Muscle layer of duodenum (tissue), 2 donors: Measurements from ENCODE around the gene ILF3.

Experiments
- H3K27ac ChIP-seq: one replicate; pipeline ENCODE4 v1.7.0; 2013; ENCODE audit warnings: mild to moderate bottlenecking, low read length
- H3K27me3 ChIP-seq: one replicate; pipeline ENCODE4 v1.7.0; 2013; ENCODE audit warnings: low read depth, mild to moderate bottlenecking, control low read depth, low read length
- H3K36me3 ChIP-seq, 2 donors: one replicate each; pipeline ENCODE4 v1.7.0; 2013; ENCODE audit warnings: low read length in 2 of 2, control low read depth in 1 of 2, mild to moderate bottlenecking in 1 of 2; ENCODE audit not compliant: insufficient read depth in 2 of 2, control insufficient read depth in 1 of 2
- H3K4me1 ChIP-seq, 2 donors: one replicate each; pipeline ENCODE4 v1.7.0; 2013; ENCODE audit warnings: low read length in 2 of 2, mild to moderate bottlenecking in 2 of 2, control low read depth in 1 of 2, moderate library complexity in 1 of 2; ENCODE audit not compliant: insufficient read depth in 2 of 2, control insufficient read depth in 1 of 2
- H3K4me3 ChIP-seq, 2 donors: one replicate each; pipeline ENCODE4 v1.7.0; 2013; ENCODE audit warnings: low read length in 2 of 2, low read depth in 1 of 2, mild to moderate bottlenecking in 1 of 2
- H3K9me3 ChIP-seq, 2 donors: one replicate each; pipeline ENCODE4 v1.7.0; 2013; ENCODE audit warnings: low read length in 2 of 2, control low read depth in 1 of 2, mild to moderate bottlenecking in 1 of 2; ENCODE audit not compliant: control insufficient read depth in 1 of 2
- donor health status: healthy.

The ILF3 gene

GRCh38 chr19:10688545-10689280 is 34.6 kb downstream of the ILF3 start:
- peaks cover 52 to 82% of the 10 kb centered on the region in 2 donors for H3K36me3 ChIP-seq
- no peaks in the 10 kb centered on the region for H3K9me3 ChIP-seq
- H3K4me1 ChIP-seq = no peaks in the 10 kb centered on the region
- H3K27me3 ChIP-seq = no peaks in the 10 kb centered on the region
- H3K27ac ChIP-seq = no peak overlapping the region
- H3K4me3 ChIP-seq = no peak overlapping the region

- H3K4me1 ChIP-seq = peaks cover 3 to 4% of the 10 kb centered on the region in 2 donors
- peaks cover 36 to 66% of the 10 kb centered on the region in 2 donors for H3K36me3 ChIP-seq
- H3K27ac ChIP-seq = no peak overlapping the region
Measured at GRCh38 chr19:10690341-10690781, 36.2 kb downstream of the ILF3 start.

GRCh38 chr19:10691178-10691881 is 37.2 kb downstream of the ILF3 start:
- H3K4me3 ChIP-seq = no peak overlapping the region
- peaks cover 3 to 13% of the 10 kb centered on the region in 2 donors for H3K4me1 ChIP-seq
- H3K27me3 ChIP-seq = no peaks in the 10 kb centered on the region
- H3K9me3 ChIP-seq = no peaks in the 10 kb centered on the region
- H3K36me3 ChIP-seq = peaks cover 36 to 59% of the 10 kb centered on the region in 2 donors
- no peak overlapping the region for H3K27ac ChIP-seq

More at GRCh38 chr19:10690341-10690781, 36.2 kb downstream of the ILF3 start:
- Histone ChIP-seq H3K27me3 (no peaks in the 10 kb centered on the region), H3K9me3 (no peaks in the 10 kb centered on the region), H3K4me3 (no peak overlapping the region)

- Histone ChIP-seq H3K4me3 (no peak overlapping the region), H3K4me1 (peaks cover 3 to 13% of the 10 kb centered on the region in 2 donors), H3K36me3 (peaks cover 30 to 53% of the 10 kb centered on the region in 2 donors), H3K27ac (no peak overlapping the region), H3K9me3 (no peaks in the 10 kb centered on the region), H3K27me3 (no peaks in the 10 kb centered on the region)
Measured at GRCh38 chr19:10691883-10692282, 37.7 kb downstream of the ILF3 start.

- Histone ChIP-seq H3K36me3 (peaks cover 24 to 46% of the 10 kb centered on the region in 2 donors), H3K9me3 (no peaks in the 10 kb centered on the region), H3K27me3 (no peaks in the 10 kb centered on the region), H3K4me3 (no peak overlapping the region), H3K27ac (no peak overlapping the region), H3K4me1 (peaks cover 3 to 13% of the 10 kb centered on the region in 2 donors)
Measured at GRCh38 chr19:10692673-10693264, 38.6 kb downstream of the ILF3 start.

GRCh38 chr19:10694706-10695307 is 40.7 kb downstream of the ILF3 start:
- H3K36me3 ChIP-seq = peaks cover 14 to 27% of the 10 kb centered on the region in 2 donors
- H3K4me3 ChIP-seq = no peak overlapping the region
- no peaks in the 10 kb centered on the region for H3K9me3 ChIP-seq
- no peak overlapping the region for H3K27ac ChIP-seq
- H3K27me3 ChIP-seq = no peaks in the 10 kb centered on the region
- peaks cover 3 to 13% of the 10 kb centered on the region in 2 donors for H3K4me1 ChIP-seq

GRCh38 chr19:10695401-10696398 is 41.6 kb downstream of the ILF3 start:
- Histone ChIP-seq H3K27ac (no peak overlapping the region), H3K4me3 (peak overlapping the region in 1 of 2 donors; percentile 40), H3K9me3 (no peaks in the 10 kb centered on the region), H3K27me3 (no peaks in the 10 kb centered on the region), H3K4me1 (peaks cover 3 to 13% of the 10 kb centered on the region in 2 donors), H3K36me3 (peaks cover 13 to 18% of the 10 kb centered on the region in 2 donors)

GRCh38 chr19:10699650-10700335 is 45.6 kb downstream of the ILF3 start:
- Histone ChIP-seq H3K4me1 (peaks cover 3 to 23% of the 10 kb centered on the region in 2 donors), H3K4me3 (no peak overlapping the region), H3K36me3 (no peaks in the 10 kb centered on the region), H3K27me3 (no peaks in the 10 kb centered on the region), H3K27ac (no peak overlapping the region), H3K9me3 (no peaks in the 10 kb centered on the region)

- H3K9me3 ChIP-seq = no peaks in the 10 kb centered on the region
- no peak overlapping the region for H3K27ac ChIP-seq
- H3K27me3 ChIP-seq = no peaks in the 10 kb centered on the region
- H3K4me1 ChIP-seq = peaks cover 0 to 10% of the 10 kb centered on the region in 2 donors
- peak overlapping the region; percentile 76 to 78 for H3K4me3 ChIP-seq
- H3K36me3 ChIP-seq = peaks cover 0 to under 1% of the 10 kb centered on the region in 2 donors
Measured at GRCh38 chr19:10701955-10702525, 47.9 kb downstream of the ILF3 start.
